GM23338 (cell line): ENCODE data around the gene ETHE1. TPM values are rescaled to one million over a fixed set of nuclear protein-coding genes. Genes with fewer than 3 reads are reported as not detected.

ENCODE experiments used
- ATAC-seq: fragments of 200-7000 bp; cut with Tn5 transposase; 3 replicates; pipeline ENCODE4 v1.9.1; 2020
- DNase-seq: peaks from one replicate; pipeline ENCODE4 v3.0.0-alpha.2; 2015; ENCODE audit warnings: low spot score
- H2AFZ ChIP-seq: fragments of 200-600 bp; sonication (generic); 2 replicates; pipeline ENCODE4 v1.8.0; 2016; ENCODE audit warnings: antibody characterized with exemption, mild to moderate bottlenecking, moderate library complexity
- H3F3A ChIP-seq: fragments of 200-600 bp; sonication (generic); replicated peaks from 2 replicates; pipeline ENCODE4 v1.8.0; 2017; ENCODE audit warnings: antibody characterized with exemption, mixed run types, low read depth
- H3K27ac ChIP-seq: fragments of 200-600 bp; sonication (generic); 2 replicates; pipeline ENCODE4 v1.6.1; 2016; ENCODE audit warnings: low read depth
- H3K27me3 ChIP-seq: fragments of 200-600 bp; sonication (generic); 2 replicates; pipeline ENCODE4 v1.8.0; 2016; ENCODE audit warnings: mild to moderate bottlenecking, mixed run types, moderate library complexity; ENCODE audit not compliant: insufficient read depth
- H3K36me3 ChIP-seq: fragments of 200-600 bp; sonication (generic); 2 replicates; pipeline ENCODE4 v1.8.0; 2016; ENCODE audit warnings: mild to moderate bottlenecking; ENCODE audit not compliant: insufficient read depth
- H3K4me1 ChIP-seq: fragments of 200-600 bp; sonication (generic); 2 replicates; pipeline ENCODE4 v1.8.0; 2016; ENCODE audit warnings: mild to moderate bottlenecking, moderate library complexity; ENCODE audit not compliant: insufficient read depth
- H3K4me2 ChIP-seq: fragments of 200-600 bp; sonication (generic); 2 replicates; pipeline ENCODE4 v1.7.1; 2017; ENCODE audit warnings: mixed run types
- H3K4me3 ChIP-seq: fragments of 200-600 bp; sonication (generic); 2 replicates; pipeline ENCODE4 v1.6.1; 2016; ENCODE audit warnings: mixed run types
- H3K79me2 ChIP-seq: fragments of 200-600 bp; sonication (generic); replicated peaks from 2 replicates; pipeline ENCODE4 v1.8.0; 2017; ENCODE audit warnings: mild to moderate bottlenecking; ENCODE audit not compliant: insufficient read depth
- H3K9me2 ChIP-seq: fragments of 200-600 bp; sonication (generic); 2 replicates; pipeline ENCODE4 v1.8.0; 2017; ENCODE audit not compliant: insufficient read depth
- H4K20me1 ChIP-seq: fragments of 200-600 bp; sonication (generic); replicated peaks from 2 replicates; pipeline ENCODE4 v1.8.0; 2017; ENCODE audit warnings: mild to moderate bottlenecking; ENCODE audit not compliant: insufficient read depth
- H3K27ac Mint-ChIP-seq: 2 replicates; pipeline ENCODE4 v1.8.0; 2020; ENCODE audit warnings: inconsistent platforms, mild to moderate bottlenecking, moderate library complexity, mixed read lengths
- H3K27me3 Mint-ChIP-seq: 3 replicates; pipeline ENCODE4 v1.8.0; 2022; ENCODE audit warnings: low read depth, mild to moderate bottlenecking, moderate library complexity, mixed read lengths, inconsistent platforms; ENCODE audit not compliant: insufficient read depth, poor library complexity
- H3K36me3 Mint-ChIP-seq: 3 replicates; pipeline ENCODE4 v1.8.0; 2021; ENCODE audit warnings: low read depth, mild to moderate bottlenecking, inconsistent platforms, moderate library complexity, mixed read lengths
- H3K4me1 Mint-ChIP-seq: 3 replicates; pipeline ENCODE4 v1.8.0; 2020; ENCODE audit warnings: mild to moderate bottlenecking, inconsistent platforms, mixed read lengths
- H3K4me3 Mint-ChIP-seq: 3 replicates; pipeline ENCODE4 v1.8.0; 2021; ENCODE audit warnings: moderate library complexity, mild to moderate bottlenecking, inconsistent platforms, mixed read lengths
- H3K9me3 Mint-ChIP-seq: 3 replicates; pipeline ENCODE4 v1.8.0; 2020; ENCODE audit warnings: moderate library complexity, mild to moderate bottlenecking, inconsistent platforms, mixed read lengths
- CREB1 ChIP-seq: fragments of 250-450 bp; sonication (Bioruptor Pico); IDR thresholded peaks from 2 replicates; pipeline ENCODE4 v1.5.0; 2020; ENCODE audit warnings: low read depth, mild to moderate bottlenecking, moderate library complexity
- EZH2 ChIP-seq: fragments of 200-600 bp; sonication (generic); IDR thresholded peaks from one replicate; pipeline ENCODE4 v1.8.0; 2017; ENCODE audit warnings: antibody characterized with exemption, mild to moderate bottlenecking, low read depth; ENCODE audit not compliant: unreplicated experiment
- EZH2phosphoT487 ChIP-seq: fragments of 200-600 bp; sonication (generic); IDR thresholded peaks from one replicate; pipeline ENCODE4 v1.8.1; 2018; ENCODE audit warnings: antibody characterized with exemption; ENCODE audit not compliant: unreplicated experiment
- JUNB ChIP-seq: IDR thresholded peaks from one replicate; pipeline ENCODE4 v1.6.1; 2016; ENCODE audit warnings: antibody characterized with exemption; ENCODE audit not compliant: unreplicated experiment
- NANOG ChIP-seq: IDR thresholded peaks from 2 replicates; pipeline ENCODE4 v1.6.1; 2016; ENCODE audit warnings: antibody characterized with exemption, borderline replicate concordance
- POLR2AphosphoS5 ChIP-seq: IDR thresholded peaks from 2 replicates; pipeline ENCODE4 v1.6.1; 2016; ENCODE audit warnings: antibody characterized with exemption, low read depth
- STAT1 ChIP-seq: IDR thresholded peaks from one replicate; pipeline ENCODE4 v1.6.1; 2016; ENCODE audit warnings: antibody characterized with exemption; ENCODE audit not compliant: unreplicated experiment
- ZNF114 ChIP-seq: fragments of 250-450 bp; sonication (Bioruptor Pico); IDR thresholded peaks from 2 replicates; pipeline ENCODE4 v1.5.0; 2020; ENCODE audit warnings: mild to moderate bottlenecking, moderate library complexity
- ZNF331 ChIP-seq: fragments of 250-450 bp; sonication (Bioruptor Pico); IDR thresholded peaks from 2 replicates; pipeline ENCODE4 v1.5.0; 2020; ENCODE audit warnings: low read depth, mild to moderate bottlenecking, moderate library complexity
- polyA plus RNA-seq: library from polyadenylated mRNA; unstranded; fragments of >200 nt; fragmentation: Nextera tagmentation; extraction: Ambion mirVana; gene quantifications from 2 replicates; pipeline ENCODE4 v1.2.1, GENCODE V29; 2016
- total RNA-seq: library from RNA; depleted of rRNA; stranded (reverse); fragments of >200 nt; shearing (Covaris generic); gene quantifications from 2 replicates; pipeline ENCODE4 v1.2.3, GENCODE V29; 2014
- TF ChIP-seq, protein P1 (sequence below): IDR thresholded peaks from one replicate; pipeline ENCODE4 v1.6.1; 2018; ENCODE audit warnings: antibody characterized with exemption; ENCODE audit not compliant: unreplicated experiment
- TF ChIP-seq, protein P2 (sequence below), 2 experiments: fragments of 200-600 bp in 1 of 2; sonication (generic) in 1 of 2; conservative IDR thresholded peaks; 2 replicates each; pipeline versions ENCODE4 v1.5.1 to v1.6.1; 2016 to 2017; ENCODE audit warnings: antibody characterized with exemption in 2 of 2, low read depth in 2 of 2, mild to moderate bottlenecking in 2 of 2, moderate library complexity in 1 of 2
- TF ChIP-seq, protein P3 (sequence below): IDR thresholded peaks from 2 replicates; pipeline ENCODE4 v1.6.1; 2016; ENCODE audit warnings: antibody characterized with exemption
- TF ChIP-seq, protein P4 (sequence below): fragments of 250-450 bp; sonication (Bioruptor Pico); IDR thresholded peaks from 2 replicates; pipeline ENCODE4 v1.5.0; 2020; ENCODE audit warnings: mild to moderate bottlenecking, moderate library complexity

Gene ETHE1
- total and polyA plus RNA-seq, 2 experiments from 2014 or later, result 11.1 to 25.5 TPM

- no peaks in the 10 kb centered on the region for H3K36me3 Mint-ChIP-seq
- Histone ChIP-seq H3K4me2 (no peak overlapping the region), H3K27ac (no peak overlapping the region), H3K79me2 (no peaks in the 10 kb centered on the region), H4K20me1 (no peaks in the 10 kb centered on the region), H3K9me2 (no peaks in the 10 kb centered on the region), H3K4me3 (no peak overlapping the region), H3F3A (peaks cover 14% of the 10 kb centered on the region), H3K27me3 (peaks cover 26% of the 10 kb centered on the region), H2AFZ (no peak overlapping the region), H3K4me1 (peaks cover 12% of the 10 kb centered on the region), H3K36me3 (no peaks in the 10 kb centered on the region)
- no peak for DNase-seq
- H3K9me3 Mint-ChIP-seq, result no peaks in the 10 kb centered on the region
- H3K4me1 Mint-ChIP-seq, result peaks cover 8% of the 10 kb centered on the region
- TF ChIP-seq POLR2AphosphoS5 (no peak), ZNF114 (CRISPR knock-in tag) (no peak), EZH2phosphoT487 (no peak), EZH2 (no peak), JUNB (no peak), NANOG (no peak), ZNF331 (CRISPR knock-in tag) (no peak), STAT1 (no peak), CREB1 (CRISPR knock-in tag) (no peak)
- TF ChIP-seq, protein P1, sequence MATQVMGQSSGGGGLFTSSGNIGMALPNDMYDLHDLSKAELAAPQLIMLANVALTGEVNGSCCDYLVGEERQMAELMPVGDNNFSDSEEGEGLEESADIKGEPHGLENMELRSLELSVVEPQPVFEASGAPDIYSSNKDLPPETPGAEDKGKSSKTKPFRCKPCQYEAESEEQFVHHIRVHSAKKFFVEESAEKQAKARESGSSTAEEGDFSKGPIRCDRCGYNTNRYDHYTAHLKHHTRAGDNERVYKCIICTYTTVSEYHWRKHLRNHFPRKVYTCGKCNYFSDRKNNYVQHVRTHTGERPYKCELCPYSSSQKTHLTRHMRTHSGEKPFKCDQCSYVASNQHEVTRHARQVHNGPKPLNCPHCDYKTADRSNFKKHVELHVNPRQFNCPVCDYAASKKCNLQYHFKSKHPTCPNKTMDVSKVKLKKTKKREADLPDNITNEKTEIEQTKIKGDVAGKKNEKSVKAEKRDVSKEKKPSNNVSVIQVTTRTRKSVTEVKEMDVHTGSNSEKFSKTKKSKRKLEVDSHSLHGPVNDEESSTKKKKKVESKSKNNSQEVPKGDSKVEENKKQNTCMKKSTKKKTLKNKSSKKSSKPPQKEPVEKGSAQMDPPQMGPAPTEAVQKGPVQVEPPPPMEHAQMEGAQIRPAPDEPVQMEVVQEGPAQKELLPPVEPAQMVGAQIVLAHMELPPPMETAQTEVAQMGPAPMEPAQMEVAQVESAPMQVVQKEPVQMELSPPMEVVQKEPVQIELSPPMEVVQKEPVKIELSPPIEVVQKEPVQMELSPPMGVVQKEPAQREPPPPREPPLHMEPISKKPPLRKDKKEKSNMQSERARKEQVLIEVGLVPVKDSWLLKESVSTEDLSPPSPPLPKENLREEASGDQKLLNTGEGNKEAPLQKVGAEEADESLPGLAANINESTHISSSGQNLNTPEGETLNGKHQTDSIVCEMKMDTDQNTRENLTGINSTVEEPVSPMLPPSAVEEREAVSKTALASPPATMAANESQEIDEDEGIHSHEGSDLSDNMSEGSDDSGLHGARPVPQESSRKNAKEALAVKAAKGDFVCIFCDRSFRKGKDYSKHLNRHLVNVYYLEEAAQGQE, result no peak
- TF ChIP-seq, protein P2, sequence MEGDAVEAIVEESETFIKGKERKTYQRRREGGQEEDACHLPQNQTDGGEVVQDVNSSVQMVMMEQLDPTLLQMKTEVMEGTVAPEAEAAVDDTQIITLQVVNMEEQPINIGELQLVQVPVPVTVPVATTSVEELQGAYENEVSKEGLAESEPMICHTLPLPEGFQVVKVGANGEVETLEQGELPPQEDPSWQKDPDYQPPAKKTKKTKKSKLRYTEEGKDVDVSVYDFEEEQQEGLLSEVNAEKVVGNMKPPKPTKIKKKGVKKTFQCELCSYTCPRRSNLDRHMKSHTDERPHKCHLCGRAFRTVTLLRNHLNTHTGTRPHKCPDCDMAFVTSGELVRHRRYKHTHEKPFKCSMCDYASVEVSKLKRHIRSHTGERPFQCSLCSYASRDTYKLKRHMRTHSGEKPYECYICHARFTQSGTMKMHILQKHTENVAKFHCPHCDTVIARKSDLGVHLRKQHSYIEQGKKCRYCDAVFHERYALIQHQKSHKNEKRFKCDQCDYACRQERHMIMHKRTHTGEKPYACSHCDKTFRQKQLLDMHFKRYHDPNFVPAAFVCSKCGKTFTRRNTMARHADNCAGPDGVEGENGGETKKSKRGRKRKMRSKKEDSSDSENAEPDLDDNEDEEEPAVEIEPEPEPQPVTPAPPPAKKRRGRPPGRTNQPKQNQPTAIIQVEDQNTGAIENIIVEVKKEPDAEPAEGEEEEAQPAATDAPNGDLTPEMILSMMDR (conservative IDR thresholded peaks at IDR 0.05; ENCODE audit: low read depth in 2 of 2), result no peak
- TF ChIP-seq, protein P3, sequence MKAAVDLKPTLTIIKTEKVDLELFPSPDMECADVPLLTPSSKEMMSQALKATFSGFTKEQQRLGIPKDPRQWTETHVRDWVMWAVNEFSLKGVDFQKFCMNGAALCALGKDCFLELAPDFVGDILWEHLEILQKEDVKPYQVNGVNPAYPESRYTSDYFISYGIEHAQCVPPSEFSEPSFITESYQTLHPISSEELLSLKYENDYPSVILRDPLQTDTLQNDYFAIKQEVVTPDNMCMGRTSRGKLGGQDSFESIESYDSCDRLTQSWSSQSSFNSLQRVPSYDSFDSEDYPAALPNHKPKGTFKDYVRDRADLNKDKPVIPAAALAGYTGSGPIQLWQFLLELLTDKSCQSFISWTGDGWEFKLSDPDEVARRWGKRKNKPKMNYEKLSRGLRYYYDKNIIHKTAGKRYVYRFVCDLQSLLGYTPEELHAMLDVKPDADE, result no peak
- TF ChIP-seq, protein P4, sequence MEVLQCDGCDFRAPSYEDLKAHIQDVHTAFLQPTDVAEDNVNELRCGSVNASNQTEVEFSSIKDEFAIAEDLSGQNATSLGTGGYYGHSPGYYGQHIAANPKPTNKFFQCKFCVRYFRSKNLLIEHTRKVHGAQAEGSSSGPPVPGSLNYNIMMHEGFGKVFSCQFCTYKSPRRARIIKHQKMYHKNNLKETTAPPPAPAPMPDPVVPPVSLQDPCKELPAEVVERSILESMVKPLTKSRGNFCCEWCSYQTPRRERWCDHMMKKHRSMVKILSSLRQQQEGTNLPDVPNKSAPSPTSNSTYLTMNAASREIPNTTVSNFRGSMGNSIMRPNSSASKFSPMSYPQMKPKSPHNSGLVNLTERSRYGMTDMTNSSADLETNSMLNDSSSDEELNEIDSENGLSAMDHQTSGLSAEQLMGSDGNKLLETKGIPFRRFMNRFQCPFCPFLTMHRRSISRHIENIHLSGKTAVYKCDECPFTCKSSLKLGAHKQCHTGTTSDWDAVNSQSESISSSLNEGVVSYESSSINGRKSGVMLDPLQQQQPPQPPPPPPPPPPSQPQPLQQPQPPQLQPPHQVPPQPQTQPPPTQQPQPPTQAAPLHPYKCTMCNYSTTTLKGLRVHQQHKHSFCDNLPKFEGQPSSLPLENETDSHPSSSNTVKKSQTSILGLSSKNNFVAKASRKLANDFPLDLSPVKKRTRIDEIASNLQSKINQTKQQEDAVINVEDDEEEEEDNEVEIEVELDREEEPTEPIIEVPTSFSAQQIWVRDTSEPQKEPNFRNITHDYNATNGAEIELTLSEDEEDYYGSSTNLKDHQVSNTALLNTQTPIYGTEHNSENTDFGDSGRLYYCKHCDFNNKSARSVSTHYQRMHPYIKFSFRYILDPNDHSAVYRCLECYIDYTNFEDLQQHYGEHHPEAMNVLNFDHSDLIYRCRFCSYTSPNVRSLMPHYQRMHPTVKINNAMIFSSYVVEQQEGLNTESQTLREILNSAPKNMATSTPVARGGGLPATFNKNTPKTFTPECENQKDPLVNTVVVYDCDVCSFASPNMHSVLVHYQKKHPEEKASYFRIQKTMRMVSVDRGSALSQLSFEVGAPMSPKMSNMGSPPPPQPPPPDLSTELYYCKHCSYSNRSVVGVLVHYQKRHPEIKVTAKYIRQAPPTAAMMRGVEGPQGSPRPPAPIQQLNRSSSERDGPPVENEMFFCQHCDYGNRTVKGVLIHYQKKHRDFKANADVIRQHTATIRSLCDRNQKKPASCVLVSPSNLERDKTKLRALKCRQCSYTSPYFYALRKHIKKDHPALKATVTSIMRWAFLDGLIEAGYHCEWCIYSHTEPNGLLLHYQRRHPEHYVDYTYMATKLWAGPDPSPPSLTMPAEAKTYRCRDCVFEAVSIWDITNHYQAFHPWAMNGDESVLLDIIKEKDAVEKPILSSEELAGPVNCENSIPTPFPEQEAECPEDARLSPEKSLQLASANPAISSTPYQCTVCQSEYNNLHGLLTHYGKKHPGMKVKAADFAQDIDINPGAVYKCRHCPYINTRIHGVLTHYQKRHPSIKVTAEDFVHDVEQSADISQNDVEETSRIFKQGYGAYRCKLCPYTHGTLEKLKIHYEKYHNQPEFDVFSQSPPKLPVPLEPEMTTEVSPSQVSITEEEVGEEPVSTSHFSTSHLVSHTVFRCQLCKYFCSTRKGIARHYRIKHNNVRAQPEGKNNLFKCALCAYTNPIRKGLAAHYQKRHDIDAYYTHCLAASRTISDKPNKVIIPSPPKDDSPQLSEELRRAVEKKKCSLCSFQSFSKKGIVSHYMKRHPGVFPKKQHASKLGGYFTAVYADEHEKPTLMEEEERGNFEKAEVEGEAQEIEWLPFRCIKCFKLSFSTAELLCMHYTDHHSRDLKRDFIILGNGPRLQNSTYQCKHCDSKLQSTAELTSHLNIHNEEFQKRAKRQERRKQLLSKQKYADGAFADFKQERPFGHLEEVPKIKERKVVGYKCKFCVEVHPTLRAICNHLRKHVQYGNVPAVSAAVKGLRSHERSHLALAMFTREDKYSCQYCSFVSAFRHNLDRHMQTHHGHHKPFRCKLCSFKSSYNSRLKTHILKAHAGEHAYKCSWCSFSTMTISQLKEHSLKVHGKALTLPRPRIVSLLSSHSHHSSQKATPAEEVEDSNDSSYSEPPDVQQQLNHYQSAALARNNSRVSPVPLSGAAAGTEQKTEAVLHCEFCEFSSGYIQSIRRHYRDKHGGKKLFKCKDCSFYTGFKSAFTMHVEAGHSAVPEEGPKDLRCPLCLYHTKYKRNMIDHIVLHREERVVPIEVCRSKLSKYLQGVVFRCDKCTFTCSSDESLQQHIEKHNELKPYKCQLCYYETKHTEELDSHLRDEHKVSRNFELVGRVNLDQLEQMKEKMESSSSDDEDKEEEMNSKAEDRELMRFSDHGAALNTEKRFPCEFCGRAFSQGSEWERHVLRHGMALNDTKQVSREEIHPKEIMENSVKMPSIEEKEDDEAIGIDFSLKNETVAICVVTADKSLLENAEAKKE (CRISPR knock-in tag), result no peak
- H3K4me3 Mint-ChIP-seq, result no peak overlapping the region
- no peak overlapping the region for H3K27ac Mint-ChIP-seq
- peaks cover 18% of the 10 kb centered on the region for H3K27me3 Mint-ChIP-seq
- ATAC-seq, result no peak
Observed at GRCh38 chr19:43466793-43467192, 60.2 kb downstream of the ETHE1 start.
